GM08714 (cell line): Measurements from ENCODE around the gene ZNF700.
A peak's percentile ranks its signal among the peaks of the same experiment; 100 is the strongest.
"Not testable (repeated sequence)": the region's sequence is repeated elsewhere in the genome, so short reads cannot be mapped to it uniquely, and the experiment has no call there.

ENCODE experiments used
- H3K4me3 ChIP-seq: fragments of 200-500 bp; sonication (Bioruptor generic); 2 replicates; pipeline ENCODE4 v1.5.1; 2014; ENCODE audit warnings: mild to moderate bottlenecking, low read length, inconsistent platforms
- ZNF274 ChIP-seq: IDR thresholded peaks from 2 replicates; pipeline ENCODE4 v1.6.1; 2012; ENCODE audit warnings: mild to moderate bottlenecking, low read depth, low read length

The ZNF700 gene

GRCh38 chr19:11963566-11964355 lies 38.9 kb downstream of the ZNF700 start:
- no peak overlapping the region for H3K4me3 ChIP-seq
- no peak for TF ChIP-seq ZNF274

- no peak for TF ChIP-seq ZNF274
- peak overlapping the region; percentile 8; the same call in 1 of the 2 replicates for H3K4me3 ChIP-seq
These were observed 39.6 kb downstream of the ZNF700 start for GRCh38 chr19:11964496-11964857.

- peak within 1 kb of the TSS; percentile 69; the same call in 1 of the 2 replicates for H3K4me3 ChIP-seq
- TF ChIP-seq ZNF274, result no peak
These were observed 40.1 kb downstream of the ZNF700 start, which contains the start of gene ZNF763 for GRCh38 chr19:11964858-11965645. TSS of gene ZNF763 (plus strand) at chr19:11965040. CDS start at chr19:11965209, 169 bp downstream.

GRCh38 chr19:11970174-11970573 lies 45.3 kb downstream of the ZNF700 start:
- no peak overlapping the region for H3K4me3 ChIP-seq
- no peak for TF ChIP-seq ZNF274

GRCh38 chr19:11971041-11971440 lies 46.1 kb downstream of the ZNF700 start:
- H3K4me3 ChIP-seq, result no peak overlapping the region
- no peak for TF ChIP-seq ZNF274

GRCh38 chr19:11973019-11973810 lies 48.3 kb downstream of the ZNF700 start:
- TF ChIP-seq ZNF274, result no peak
- no peak overlapping the region for H3K4me3 ChIP-seq

- peak; percentile 36; the same call in 1 of the 2 replicates for TF ChIP-seq ZNF274
These were observed 53.7 kb downstream of the ZNF700 start for GRCh38 chr19:11978492-11979100.

GRCh38 chr19:11979527-11979926 lies 54.6 kb downstream of the ZNF700 start:
- no peak overlapping the region for H3K4me3 ChIP-seq
- 0 out of 2 replicates have a peak, but pooled peaks have one; percentile 7 for TF ChIP-seq ZNF274

More at GRCh38 chr19:11978492-11979100, 53.7 kb downstream of the ZNF700 start:
- H3K4me3 ChIP-seq, result no peak overlapping the region

- TF ChIP-seq ZNF274, result no peak
- H3K4me3 ChIP-seq, result no peak overlapping the region
These were observed 57.6 kb downstream of the ZNF700 start for GRCh38 chr19:11982526-11982925.

GRCh38 chr19:11984986-11985385 lies 60.1 kb downstream of the ZNF700 start:
- no peak for TF ChIP-seq ZNF274
- no peak overlapping the region for H3K4me3 ChIP-seq

GRCh38 chr19:11986754-11987153 lies 61.8 kb downstream of the ZNF700 start:
- no peak overlapping the region; the same call in 1 of the 2 replicates for H3K4me3 ChIP-seq
- TF ChIP-seq ZNF274, result no peak

- TF ChIP-seq ZNF274, result no peak
- H3K4me3 ChIP-seq, result peak overlapping the region; percentile 91
These were observed 62.7 kb downstream of the ZNF700 start for GRCh38 chr19:11987405-11988281.

GRCh38 chr19:11989112-11989456 lies 64.2 kb downstream of the ZNF700 start:
- H3K4me3 ChIP-seq, result peak overlapping the region; percentile 91; the same call in 1 of the 2 replicates
- TF ChIP-seq ZNF274, result no peak

GRCh38 chr19:11991921-11992320 lies 67.0 kb downstream of the ZNF700 start:
- H3K4me3 ChIP-seq, result not testable (repeated sequence)
